Measurements from ENCODE around the gene ALKBH5. TPM values are rescaled to one million over a fixed set of nuclear protein-coding genes. Genes with fewer than 3 reads are reported as not detected.

The ALKBH5 gene
- total RNA-seq, 1 experiment from 2014 or later = 105 TPM

- TF ChIP-seq MLX (CRISPR knock-in tag; IDR thresholded peaks at IDR 0.05) (no peak), CREB1 (CRISPR knock-in tag; IDR thresholded peaks at IDR 0.05) (no peak), STAT6 (CRISPR knock-in tag; conservative IDR thresholded peaks at IDR 0.05; ENCODE audit: low read depth) (no peak), ZNF232 (CRISPR knock-in tag; IDR thresholded peaks at IDR 0.05) (no peak), ZNF263 (CRISPR knock-in tag; IDR thresholded peaks at IDR 0.05; ENCODE audit: low read depth) (no peak), NR3C1 (CRISPR knock-in tag; conservative IDR thresholded peaks at IDR 0.05; ENCODE audit: low read depth) (no peak), MYBL2 (CRISPR knock-in tag; IDR thresholded peaks at IDR 0.05) (no peak), ZNF138 (CRISPR knock-in tag; conservative IDR thresholded peaks at IDR 0.05) (no peak), NFYB (CRISPR knock-in tag; conservative IDR thresholded peaks at IDR 0.05; ENCODE audit: low read depth) (no peak), ZNF281 (CRISPR knock-in tag; IDR thresholded peaks at IDR 0.05) (no peak), FOXP4 (CRISPR knock-in tag; IDR thresholded peaks at IDR 0.05) (no peak), NR2C2 (CRISPR knock-in tag; IDR thresholded peaks at IDR 0.05) (no peak)
- H3K4me1 Mint-ChIP-seq = peaks cover 26% of the 10 kb centered on the region
- ChIA-PET CTCF (interaction anchor here (2.5 kb wide), 1 partner anchor 9 kb away, joined by 15 read pairs; no protein-coding TSS in a partner anchor), POLR2A (no interaction called here)
- DNase-seq (ENCODE audit: low spot score) = no peak
- H3K36me3 Mint-ChIP-seq = peaks cover 40% of the 10 kb centered on the region
- H3K4me3 Mint-ChIP-seq = no peak overlapping the region; the same call in 1 of the 2 replicates
- no peaks in the 10 kb centered on the region for H3K9me3 Mint-ChIP-seq
- H3K27ac Mint-ChIP-seq = 0 out of 2 replicates have a peak overlapping the region, but pooled peaks have one; percentile 98
- H3K27me3 Mint-ChIP-seq (ENCODE audit: low read depth) = no peaks in the 10 kb centered on the region
- ATAC-seq = no peak
Observed at GRCh38 chr17:18256351-18256750, 72.7 kb downstream of the ALKBH5 start.

- TF ChIP-seq GRHL2 (CRISPR knock-in tag; IDR thresholded peaks at IDR 0.05; ENCODE audit: insufficient replicate concordance, severe bottlenecking) (no peak), ZNF263 (CRISPR knock-in tag; IDR thresholded peaks at IDR 0.05; ENCODE audit: low read depth) (no peak), GABPB1 (CRISPR knock-in tag; IDR thresholded peaks at IDR 0.05) (no peak), JAZF1 (CRISPR knock-in tag; IDR thresholded peaks at IDR 0.05) (no peak), JUN (CRISPR knock-in tag; IDR thresholded peaks at IDR 0.05) (no peak), ZSCAN18 (CRISPR knock-in tag; IDR thresholded peaks at IDR 0.05) (no peak), IRF2 (CRISPR knock-in tag; IDR thresholded peaks at IDR 0.05; ENCODE audit: borderline replicate concordance, low read depth) (no peak), IRF1 (CRISPR knock-in tag; IDR thresholded peaks at IDR 0.05) (no peak), CDX4 (CRISPR knock-in tag; IDR thresholded peaks at IDR 0.05; ENCODE audit: borderline replicate concordance) (no peak), FOXJ3 (CRISPR knock-in tag; IDR thresholded peaks at IDR 0.05; ENCODE audit: borderline replicate concordance) (no peak), NR1H2 (CRISPR knock-in tag; IDR thresholded peaks at IDR 0.05) (no peak), OVOL2 (CRISPR knock-in tag; IDR thresholded peaks at IDR 0.05; ENCODE audit: borderline replicate concordance) (no peak), ZNF219 (CRISPR knock-in tag; IDR thresholded peaks at IDR 0.05; ENCODE audit: borderline replicate concordance) (no peak)
- Mint-ChIP-seq H3K4me3 (peak overlapping the region; percentile 95), H3K4me1 (peaks cover 29% of the 10 kb centered on the region), H3K27me3 (ENCODE audit: low read depth) (no peaks in the 10 kb centered on the region), H3K36me3 (peaks cover 36% of the 10 kb centered on the region), H3K27ac (peak overlapping the region; percentile 98), H3K9me3 (no peaks in the 10 kb centered on the region)
- DNase-seq (ENCODE audit: low spot score) (no peak), ATAC-seq (no peak)
- ChIA-PET CTCF (interaction anchor here (2.5 kb wide), 1 partner anchor 10 kb away, joined by 15 read pairs; no protein-coding TSS in a partner anchor), POLR2A (interaction anchor here (0.9 to 1.7 kb wide), 2 partner anchors 9 to 14 kb away, joined by 6 read pairs; no protein-coding TSS in a partner anchor)
Observed at GRCh38 chr17:18256776-18257175, 73.1 kb downstream of the ALKBH5 start.

Data from WTC11 (cell line).